HG03159 (cell line): ENCODE results near the gene PAM16.
"Not testable (repeated sequence)": the region's sequence is repeated elsewhere in the genome, so short reads cannot be mapped to it uniquely, and the experiment has no call there.

Experiments used
- ATAC-seq: cut with Tn5 transposase; IDR thresholded peaks from one replicate; pipeline ENCODE4 v1.9.1; 2021; ENCODE audit warnings: mild to moderate bottlenecking, moderate library complexity; ENCODE audit not compliant: unreplicated experiment

The PAM16 gene

DNA sequence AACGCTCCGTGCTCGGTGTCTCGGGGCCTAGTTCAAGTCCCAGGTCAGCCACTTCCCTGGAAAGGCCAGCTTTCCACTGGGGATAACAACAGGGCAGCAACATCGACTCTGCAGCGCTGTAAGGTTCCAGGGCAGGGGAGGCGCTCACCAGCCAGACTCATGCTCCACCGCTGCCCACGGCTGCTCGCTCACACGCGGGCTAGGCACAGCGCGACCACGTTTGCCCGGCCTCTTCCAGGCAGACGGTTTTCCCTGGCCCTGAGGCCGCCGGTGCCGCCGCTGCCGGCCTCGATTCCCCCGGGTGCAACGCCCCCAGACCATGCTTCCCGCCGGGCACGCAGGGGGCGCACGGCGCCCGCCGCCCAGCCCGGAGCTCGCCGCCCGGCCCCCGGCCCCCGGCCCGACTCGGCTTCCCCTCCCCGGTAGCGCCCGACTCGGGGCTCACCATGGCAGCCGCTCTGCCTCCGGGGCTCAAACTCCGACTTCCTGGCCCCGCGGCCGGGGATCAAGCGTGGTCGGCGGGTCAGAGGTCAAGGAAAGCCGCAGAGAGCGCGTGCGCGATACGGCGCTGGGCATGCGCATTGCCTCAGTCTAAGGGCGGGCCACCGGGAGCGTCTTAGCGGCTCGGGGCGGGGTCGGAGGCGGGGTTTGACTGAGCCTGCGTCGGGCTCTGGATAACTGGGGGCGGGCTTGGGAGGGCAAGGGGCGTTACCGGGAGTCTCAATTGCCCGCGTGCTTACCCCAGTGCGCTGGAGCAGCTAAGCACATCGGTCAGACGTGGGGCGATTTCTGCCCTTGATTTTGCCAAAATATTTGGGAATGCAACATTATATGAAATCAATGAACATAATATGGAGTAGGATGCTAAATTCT is at the start of gene PAM16:
TSS of gene PAM16 (minus strand) at position 535 of the 873 bp plus-strand sequence. CDS start at position 448, 87 bp downstream.
- ATAC-seq, result peak; percentile 89

DNA sequence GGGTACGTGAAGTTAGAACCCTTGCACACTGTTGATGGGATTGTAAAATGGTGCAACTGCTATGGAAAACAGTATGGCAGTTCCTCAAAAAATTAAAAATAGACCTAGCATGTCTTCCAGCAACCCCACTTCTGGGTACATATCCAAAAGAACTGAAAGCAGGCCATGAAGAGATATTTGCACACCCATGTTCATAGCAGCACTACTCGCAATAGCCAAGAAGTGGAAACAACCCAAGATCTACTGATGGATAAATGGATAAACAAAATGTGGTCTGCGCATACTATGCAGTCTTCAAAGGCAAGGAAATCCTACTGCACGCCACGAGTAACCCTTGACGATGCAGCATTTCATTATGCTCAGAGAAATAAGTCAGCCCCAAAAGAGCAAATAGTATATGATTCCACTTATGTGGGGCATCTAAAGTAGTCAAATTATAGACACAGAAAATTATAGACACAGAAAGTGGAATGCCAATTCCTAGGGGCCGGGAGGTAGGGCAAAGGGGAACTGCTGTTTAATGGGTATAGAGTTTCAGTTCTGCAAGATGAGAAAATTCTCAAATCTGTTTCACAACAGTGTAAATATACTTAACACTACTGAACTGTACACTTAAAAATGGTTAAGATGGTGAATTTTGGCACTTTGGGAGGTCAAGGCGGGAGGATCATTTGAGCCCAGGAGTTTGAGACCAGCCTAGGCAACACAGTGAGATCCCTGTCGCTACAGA is 48.0 kb upstream of the PAM16 start:
- no peak for ATAC-seq

DNA sequence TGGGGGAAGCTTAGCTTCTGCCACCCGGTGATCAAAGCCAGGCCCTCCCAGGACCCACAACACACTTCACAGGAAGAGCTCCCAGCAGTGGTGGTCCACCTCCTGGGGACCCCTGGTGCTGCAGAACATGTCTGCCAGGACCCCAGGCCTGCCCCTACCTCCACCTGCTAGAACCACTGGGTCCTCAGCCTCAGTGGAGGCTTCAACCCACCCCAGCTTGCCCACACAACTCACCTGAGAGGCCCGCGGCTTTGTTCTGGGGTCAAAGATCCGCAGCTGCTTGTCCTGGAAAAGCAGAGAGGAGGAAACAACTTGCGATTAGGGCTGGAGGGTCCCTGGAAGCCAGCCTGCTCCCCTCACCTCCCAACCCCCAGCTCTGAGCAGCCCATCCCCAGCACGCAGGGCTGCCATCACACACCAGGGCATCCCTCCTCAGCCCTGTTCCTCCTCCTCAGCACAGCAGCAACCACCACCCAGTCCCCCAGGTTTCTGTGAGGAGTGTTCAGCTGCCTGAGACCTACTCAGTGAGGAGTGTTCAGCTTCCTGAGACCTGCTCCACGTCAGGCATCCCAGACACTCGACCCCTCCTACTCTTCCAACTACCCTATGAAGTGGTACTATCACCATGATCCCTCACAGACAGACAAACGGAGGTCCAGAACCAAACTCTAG is 44.1 kb upstream of the PAM16 start:
- ATAC-seq, result no peak

DNA sequence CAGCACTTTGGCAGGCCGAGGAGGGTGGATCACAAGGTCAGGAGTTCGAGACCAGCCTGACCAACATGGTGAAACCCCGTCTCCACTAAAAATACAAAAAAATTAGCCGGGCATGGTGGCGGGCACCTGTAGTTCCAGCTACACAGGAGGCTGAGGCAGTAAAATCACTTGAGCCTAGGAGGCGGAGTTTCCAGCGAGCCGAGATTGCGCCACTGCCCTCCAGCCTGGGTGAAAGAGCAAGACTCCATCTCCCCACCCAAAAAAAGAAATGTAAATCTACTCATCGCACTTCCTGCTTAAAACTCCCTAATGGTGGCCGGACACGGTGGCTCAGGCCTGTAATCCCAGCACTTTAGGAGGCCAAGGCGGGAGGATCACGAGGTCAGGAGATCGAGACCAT is 42.7 kb upstream of the PAM16 start:
- ATAC-seq, result not testable (repeated sequence)

DNA sequence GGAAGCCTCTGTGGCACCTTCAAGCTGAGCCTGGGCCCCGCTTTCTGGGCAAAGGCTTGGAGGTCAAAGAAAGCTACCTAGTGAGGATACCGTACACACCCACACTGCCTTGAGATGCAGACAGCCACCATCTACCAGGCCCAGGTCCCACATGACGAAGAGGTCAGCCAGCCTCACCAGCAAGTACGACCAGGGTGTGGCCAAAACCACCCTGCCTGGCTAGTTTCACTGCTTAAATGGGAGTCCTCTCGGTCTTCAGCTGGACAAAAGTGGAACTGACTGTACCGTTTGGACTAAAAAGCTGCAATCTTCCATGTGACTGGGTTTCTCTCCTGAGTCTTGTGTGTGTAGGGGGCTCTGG is 42.1 kb upstream of the PAM16 start:
- no peak for ATAC-seq

DNA sequence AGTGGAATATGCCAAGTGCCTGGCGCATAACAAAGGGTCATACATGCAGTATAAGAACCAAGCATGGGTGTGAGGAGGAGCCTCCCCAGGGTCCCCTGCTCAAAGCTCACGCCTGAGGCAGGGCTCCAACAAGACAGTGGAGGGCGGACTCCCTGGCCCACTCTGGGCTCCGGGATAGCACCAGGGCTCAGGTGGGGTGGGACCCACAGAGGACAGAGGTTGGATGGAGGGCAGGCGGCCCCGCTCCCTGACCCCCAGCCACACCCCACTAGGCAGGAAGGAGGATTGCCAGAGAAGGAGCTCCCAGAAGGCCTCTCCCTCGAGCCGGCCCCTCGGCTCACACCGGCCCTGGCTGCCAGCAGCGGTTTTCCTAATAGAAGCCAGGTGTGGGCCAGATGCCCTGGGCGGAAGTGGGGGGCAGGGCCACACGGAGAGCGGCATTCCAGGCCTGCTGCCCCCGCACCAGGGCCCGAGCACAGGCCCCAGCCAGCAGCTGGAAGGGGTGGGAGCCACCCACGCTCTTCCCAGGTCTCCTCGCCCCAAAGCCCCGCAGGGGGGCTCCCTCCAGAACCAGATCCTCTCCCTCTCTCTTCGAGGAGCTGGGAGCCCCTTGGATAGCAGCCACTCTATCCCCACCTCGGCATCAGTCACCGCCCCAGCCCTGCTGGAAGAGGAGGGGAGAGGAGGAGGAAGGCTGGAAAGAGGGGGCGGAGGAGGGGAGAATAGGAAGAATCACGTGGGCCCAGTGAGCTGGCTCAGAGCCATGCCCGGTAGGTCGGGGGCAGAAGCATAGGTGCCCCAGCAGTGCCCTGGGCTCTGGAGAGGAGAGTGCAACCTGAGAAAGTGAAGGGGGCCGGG is 41.5 kb upstream of the PAM16 start:
- no peak for ATAC-seq

DNA sequence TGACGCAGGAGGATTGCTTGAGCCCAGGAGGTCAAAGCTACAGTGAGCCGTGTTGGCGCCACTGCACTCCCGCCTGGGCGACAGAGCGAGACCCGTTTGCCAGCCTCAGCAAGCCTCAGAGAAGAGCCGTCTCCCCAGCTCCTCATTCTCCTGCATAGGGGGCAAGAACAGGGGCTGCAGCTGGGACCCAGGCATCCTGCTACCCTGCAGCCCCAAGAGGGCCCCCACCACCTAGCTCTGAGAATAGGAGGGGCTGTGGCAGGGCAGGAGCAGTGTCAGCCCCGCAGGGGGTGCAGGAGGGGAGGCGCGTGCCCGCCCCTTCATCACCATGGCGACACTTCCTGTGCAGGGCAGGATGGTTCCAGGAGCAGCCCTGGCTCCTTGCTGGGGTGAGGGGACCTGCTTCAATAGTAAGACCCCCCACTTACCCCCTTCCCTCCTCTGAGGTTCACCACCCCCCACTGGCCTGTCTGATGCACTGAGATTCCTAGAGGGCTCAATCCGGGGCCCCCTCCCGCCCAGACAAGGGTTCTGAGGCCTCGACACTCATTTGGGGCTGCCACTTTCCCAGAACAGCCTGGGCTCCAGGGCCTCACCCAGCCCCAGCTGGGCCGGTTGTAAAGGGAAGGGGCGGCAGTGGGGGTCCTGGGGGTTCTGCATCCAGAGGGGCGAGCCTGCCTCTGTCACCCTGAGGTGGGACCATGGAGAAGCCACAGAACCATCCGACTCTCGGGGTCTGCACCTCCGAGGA is 40.7 kb upstream of the PAM16 start:
- ATAC-seq, result no peak

DNA sequence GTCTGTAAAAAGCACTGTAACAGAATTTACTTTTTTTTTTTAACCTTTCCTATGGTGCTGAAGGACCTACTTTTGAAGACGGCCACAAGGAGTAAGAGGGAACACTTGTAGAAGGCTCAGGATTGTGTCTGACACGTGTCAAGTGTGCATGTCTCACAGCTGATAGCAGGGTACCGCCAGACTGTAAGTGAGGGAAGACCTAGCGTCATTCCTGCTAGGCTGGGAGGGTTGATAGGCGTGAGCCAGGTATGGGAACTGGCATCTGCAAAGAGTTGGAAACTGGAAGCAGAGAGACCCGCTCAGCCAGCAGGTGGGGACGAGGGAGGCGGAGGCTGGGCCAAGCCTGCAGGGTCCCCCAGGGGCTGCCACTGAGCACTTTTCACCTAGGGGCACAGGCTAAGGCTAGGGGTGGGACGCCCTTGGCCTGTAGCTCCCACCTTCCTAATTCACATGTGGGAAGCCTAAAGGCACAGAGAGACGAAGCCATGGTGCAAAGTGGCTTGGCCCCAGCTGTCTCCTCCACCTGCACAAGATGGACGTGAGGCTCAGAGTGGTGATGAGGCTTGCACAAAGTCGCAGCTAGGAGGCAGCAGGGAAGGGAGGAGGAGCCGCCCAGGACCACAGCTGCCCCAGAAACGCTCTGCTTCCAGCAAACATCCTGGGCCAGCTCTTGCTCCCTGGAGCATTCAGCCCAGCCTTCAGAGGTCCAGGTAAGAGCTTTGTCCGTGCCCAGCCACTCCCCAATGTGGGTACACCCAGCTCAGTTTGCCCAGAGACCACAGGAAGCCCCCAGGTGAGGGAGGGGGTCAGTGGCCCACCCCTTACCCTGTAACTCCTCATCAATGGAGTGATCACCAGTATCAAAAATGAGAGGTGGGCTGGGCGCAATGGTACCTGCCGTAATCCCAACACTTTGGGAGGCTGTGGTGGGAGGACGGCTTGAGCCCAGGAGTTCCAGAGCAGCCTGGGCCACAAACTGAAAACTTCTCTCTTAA is 39.4 kb upstream of the PAM16 start:
- no peak for ATAC-seq

DNA sequence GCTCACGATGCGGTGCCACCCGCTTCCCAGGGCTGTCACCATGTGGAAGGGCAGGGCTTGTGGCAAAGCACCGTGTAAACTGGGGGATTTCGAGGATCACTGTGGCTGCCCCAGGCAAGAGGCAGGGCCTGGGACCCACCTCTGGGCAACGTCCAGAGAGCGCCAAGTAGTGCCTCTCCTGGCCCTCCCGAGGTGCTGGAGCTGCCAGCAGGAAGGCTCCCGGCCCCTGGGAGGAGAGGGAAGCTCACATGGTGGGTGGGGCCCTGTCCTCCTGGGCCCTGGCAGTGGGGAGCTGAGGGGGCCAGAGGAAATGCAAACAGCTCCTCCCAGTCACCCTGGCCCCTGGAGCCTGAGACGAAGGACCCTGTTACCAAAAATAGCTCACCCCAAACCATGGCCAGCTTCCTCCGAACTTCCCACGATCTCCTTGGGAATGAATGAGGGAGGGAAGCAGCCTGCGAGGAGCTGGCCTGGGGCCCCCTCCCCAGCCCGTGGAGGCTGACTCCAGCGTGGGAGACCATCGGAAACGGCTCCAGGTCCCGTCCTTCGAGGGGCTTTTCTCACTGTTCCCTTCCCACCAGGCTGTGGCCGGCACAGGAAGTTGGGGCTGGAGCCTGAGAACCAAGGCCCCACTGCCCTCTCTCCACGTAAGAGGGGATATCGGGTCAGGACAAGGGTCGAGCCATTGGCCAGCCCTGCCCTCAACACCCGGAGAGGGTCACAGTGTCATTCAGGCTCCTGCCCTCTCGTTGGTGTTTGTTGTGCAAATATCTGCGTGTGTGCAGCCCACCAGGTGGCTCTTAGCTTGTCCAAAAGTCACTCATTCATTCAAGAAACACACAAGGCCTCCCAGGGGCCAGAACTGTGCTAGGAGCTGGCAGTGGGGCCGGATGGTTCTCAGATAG is 38.2 kb upstream of the PAM16 start:
- no peak for ATAC-seq

DNA sequence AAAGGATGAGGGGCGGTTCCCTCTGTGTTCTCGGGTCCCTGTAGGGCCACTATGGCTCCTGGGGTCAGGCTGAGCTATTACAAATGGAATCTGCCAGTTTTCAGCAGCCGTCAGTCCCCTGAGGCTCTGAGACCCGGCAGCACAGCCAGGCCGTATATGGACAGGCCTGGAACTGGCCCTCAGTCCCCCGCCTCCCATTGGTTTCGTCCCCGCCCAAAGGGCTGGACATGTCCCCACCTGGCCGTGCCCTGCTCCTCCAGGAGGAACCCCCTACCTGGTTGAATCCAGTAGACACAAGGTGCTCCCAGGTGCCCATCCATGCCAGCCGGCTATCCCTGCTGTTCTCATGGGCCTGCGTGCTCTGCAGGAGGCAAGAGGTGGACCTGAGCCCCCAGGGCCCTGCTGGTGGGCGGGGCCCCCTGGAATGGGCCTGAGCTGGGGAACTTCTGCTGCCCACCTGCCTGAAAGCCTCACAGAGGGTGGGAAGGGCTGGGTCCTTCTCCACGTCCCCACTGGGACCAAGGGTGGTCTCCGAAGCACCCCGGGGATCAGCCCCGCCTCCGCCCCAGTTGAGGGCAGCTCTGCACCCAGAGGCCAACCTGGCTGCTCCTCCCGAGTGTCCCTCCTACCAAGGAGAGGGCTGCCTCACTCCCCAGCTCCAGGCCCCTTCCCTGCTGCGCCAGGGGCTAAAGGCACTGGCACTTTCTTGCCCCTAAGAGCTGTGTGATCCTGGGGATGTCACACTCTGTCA is 37.3 kb upstream of the PAM16 start:
- ATAC-seq, result no peak

DNA sequence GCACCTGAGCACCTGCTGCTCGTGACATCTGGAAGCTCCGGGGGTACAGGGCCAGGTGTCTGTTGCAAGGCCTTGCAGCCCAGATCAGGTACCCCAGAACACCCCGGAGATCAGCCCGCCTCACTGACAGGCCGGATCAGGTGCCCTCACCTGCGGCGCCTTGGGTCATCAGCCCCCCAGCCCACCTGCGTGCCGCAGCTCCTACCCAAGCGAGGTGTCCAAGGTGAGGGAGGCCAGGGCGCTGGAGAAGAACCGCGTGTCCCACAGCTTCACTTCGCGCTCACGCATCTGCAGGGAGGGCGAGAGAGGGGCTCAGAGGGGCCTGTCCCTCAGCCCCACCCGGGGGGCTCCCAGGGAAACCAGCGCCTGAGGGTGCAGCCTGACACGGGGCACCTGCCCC is 36.7 kb upstream of the PAM16 start:
- no peak for ATAC-seq

DNA sequence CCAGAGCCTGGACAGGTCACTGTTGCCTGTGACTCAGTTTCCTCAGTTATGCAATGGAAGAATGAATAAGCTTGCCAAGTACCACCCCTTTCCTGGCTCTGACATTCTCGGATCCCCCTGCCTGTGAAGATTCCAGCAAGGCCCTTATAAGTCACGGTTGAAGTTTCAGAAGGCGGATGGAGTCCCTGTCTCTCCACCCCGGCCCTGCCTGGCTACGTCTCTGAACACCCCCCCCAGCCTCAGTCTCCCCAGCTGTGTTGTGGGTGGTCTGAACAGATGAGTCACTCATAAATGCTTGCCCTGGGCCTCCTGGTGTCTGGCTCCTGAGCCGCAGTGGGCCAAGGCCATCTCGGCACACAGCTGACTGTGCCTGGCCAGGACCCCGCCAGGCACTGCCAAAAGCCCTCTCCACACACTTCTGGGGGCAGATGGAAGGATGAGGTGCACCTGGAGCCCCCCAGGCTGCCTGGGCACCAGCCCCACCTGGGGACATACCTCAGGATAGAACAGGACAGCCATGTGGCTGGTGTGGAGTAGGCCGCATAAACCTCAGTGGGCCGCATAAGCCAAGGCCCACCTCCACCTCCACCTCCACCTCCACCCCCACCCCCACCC is 35.9 kb upstream of the PAM16 start:
- ATAC-seq, result no peak

DNA sequence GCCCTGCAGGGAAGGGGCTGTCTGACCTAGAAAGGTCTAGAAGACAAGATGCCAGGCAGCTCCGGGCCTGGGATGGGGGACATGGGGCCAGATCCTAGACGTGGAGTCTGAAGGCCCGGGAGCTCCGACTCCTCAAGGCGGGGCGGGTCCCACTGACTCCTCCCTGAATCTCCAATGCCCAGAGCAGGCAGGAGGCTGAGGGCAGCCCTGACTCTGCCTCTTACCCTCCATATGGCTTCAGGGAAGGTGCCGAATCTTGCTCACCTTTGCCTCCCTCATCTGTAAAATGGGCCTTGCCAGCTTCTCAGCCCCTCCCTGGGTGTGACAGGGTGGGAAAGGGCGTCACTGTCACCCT is 35.3 kb upstream of the PAM16 start:
- ATAC-seq, result no peak

DNA sequence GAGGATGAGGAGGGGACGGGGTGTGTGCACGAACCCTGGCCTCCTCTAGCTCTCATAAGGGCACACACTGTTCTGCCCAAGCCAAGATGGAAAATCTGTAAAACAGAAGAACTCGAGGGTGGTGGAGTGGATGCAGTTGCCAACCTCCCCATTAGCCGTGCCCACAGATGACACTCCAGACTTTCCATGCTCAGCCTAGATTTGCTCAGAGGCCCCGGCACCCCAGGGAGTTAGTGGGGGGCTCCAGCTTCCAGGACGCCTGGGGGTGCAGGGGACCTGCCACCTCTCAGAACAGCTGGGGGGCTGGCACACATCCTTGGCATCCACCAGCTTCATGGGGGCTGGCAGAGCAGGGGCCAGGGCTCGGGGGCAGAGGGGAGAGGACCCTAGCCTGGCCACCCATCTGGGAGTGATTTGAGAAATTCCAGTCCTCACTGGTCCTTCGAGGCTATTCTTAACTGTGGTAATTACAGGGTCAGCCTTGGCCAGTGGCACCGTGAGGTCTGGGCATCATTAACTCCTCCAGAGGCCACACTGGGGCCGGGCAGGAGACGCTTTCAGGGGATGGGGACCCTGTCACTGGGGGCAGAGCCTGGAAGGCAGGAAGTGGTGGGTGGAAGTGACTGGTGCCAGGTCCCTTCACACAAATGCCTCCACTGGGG is 34.8 kb upstream of the PAM16 start:
- ATAC-seq, result no peak

DNA sequence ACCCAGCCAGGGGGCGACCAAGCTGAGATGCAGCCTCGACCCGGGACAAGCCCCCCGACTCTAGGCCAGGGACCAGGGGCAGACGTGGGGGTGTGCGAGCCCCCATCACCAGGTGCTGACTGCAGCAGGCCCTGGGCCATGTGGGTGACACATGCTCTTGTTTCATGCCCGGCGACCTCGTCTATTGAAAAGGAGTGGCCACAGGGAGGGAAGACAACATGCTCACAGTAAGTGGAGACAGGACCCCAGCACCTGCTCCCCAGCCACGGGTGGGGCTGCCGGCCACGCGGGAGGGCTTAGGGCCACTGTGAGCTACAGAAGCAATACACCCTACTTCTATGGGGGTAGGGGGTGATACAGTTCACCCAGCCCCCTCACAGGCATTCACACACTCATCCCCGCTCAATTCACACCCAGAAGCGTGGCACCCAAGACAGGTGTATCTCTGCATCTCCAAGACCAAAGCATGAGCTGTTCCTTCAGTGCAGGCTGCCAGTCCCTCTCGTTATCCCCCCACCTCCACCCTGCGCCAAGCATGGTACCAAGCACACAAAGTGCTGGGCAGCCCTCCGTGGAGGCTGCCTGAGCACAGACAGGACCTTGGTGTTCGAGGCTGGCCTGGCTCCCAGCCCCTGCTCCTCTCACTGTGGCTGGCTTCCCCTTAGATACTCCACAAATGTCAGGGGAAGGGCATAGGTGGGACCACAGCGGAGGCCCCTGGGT is 34.1 kb upstream of the PAM16 start:
- ATAC-seq, result no peak

DNA sequence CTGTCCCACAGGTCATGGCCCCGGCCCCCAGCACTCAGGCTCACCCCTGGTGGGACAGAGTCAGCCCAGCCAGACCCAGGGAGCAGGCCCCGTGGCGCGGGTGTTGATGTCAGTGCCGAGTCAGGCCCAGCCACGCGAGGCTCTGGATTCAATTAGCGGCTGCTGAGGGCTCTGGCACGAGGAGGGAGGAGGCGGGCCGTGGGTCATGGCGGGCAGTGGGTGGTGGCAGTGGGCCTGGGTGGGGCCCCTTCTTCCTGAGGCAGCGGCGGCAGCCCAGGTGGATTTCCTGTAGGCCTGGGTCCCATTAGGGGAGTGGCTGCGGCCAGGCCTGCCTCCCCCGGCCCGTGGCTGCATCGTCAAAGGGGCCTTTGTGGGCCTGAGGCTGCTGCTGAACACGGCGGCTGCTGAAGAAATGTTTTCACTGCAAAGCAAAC is 33.4 kb upstream of the PAM16 start:
- no peak for ATAC-seq
